Nephron (organoid): ENCODE results near the gene AFF3.

Source experiments
- H3K27ac Mint-ChIP-seq, 3 experiments: 2 replicates each; pipeline ENCODE4 v1.8.0; 2020; ENCODE audit warnings: mixed read lengths in 3 of 3, mild to moderate bottlenecking in 2 of 3, moderate library complexity in 1 of 3
- H3K27me3 Mint-ChIP-seq: 2 replicates; pipeline ENCODE4 v1.8.0; 2021; ENCODE audit warnings: low read depth, mild to moderate bottlenecking, moderate library complexity, mixed read lengths
- H3K36me3 Mint-ChIP-seq: 2 replicates; pipeline ENCODE4 v1.8.0; 2020; ENCODE audit warnings: low read depth, mixed read lengths
- H3K4me1 Mint-ChIP-seq: 2 replicates; pipeline ENCODE4 v1.8.0; 2020; ENCODE audit warnings: mixed read lengths
- H3K4me3 Mint-ChIP-seq, 3 experiments: 2 replicates each; pipeline ENCODE4 v1.8.0; 2020; ENCODE audit warnings: mild to moderate bottlenecking in 3 of 3, mixed read lengths in 3 of 3, moderate library complexity in 2 of 3
- H3K9me3 Mint-ChIP-seq: 2 replicates; pipeline ENCODE4 v1.8.0; 2020; ENCODE audit warnings: mixed read lengths
- TF ChIP-seq, protein P1 (sequence below), 3 experiments: fragments of 200-600 bp; sonication (generic); IDR thresholded peaks; one replicate each; pipeline ENCODE4 v1.5.0; 2021; ENCODE audit warnings: antibody characterized with exemption in 3 of 3; ENCODE audit not compliant: unreplicated experiment in 3 of 3

AFF3 gene

DNA sequence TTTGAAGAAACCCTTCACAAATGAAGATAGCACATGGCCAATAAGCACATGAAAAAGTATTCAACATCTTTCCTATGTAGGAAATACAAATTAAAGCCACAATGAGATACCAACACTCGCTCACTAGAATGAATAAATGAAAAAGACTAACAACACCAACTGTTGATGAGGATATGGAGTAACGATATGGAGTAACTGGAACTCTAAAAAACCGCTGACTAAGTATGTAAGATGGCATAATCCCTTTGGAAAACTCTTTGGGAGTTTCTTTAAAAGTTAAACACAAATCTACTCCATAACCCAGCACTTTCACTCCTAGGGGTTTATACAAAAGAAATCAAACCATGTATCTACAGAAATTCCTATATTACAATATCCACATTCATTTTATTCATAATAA lies 220.5 kb downstream of the AFF3 start:
- Mint-ChIP-seq H3K27ac (no peak overlapping the region), H3K36me3 (peaks cover 41% of the 10 kb centered on the region), H3K27me3 (no peaks in the 10 kb centered on the region), H3K4me1 (no peaks in the 10 kb centered on the region), H3K4me3 (no peak overlapping the region), H3K9me3 (peaks cover 25% of the 10 kb centered on the region)
- TF ChIP-seq, protein P1, sequence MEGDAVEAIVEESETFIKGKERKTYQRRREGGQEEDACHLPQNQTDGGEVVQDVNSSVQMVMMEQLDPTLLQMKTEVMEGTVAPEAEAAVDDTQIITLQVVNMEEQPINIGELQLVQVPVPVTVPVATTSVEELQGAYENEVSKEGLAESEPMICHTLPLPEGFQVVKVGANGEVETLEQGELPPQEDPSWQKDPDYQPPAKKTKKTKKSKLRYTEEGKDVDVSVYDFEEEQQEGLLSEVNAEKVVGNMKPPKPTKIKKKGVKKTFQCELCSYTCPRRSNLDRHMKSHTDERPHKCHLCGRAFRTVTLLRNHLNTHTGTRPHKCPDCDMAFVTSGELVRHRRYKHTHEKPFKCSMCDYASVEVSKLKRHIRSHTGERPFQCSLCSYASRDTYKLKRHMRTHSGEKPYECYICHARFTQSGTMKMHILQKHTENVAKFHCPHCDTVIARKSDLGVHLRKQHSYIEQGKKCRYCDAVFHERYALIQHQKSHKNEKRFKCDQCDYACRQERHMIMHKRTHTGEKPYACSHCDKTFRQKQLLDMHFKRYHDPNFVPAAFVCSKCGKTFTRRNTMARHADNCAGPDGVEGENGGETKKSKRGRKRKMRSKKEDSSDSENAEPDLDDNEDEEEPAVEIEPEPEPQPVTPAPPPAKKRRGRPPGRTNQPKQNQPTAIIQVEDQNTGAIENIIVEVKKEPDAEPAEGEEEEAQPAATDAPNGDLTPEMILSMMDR (IDR thresholded peaks at IDR 0.05; ENCODE audit: unreplicated experiment in 3 of 3), result no peak

DNA sequence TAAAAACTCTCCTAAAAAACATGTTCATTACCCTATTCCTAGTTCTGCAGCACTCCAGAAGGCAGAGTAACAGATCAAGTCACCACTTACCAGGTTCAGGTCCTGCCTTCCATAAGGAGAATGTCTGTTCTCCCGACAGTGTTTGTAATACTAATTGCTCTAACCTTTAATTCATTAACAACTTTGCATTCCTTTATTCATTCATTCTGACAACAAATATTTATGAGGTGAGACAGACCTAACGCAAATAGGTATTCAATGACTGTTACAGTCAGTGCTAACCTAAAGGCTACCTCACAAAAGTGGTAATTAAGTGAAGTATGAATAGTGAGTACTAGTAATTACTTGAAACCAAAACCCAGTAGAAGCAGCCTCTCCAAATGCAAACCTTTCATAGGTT lies 224.0 kb downstream of the AFF3 start:
- Mint-ChIP-seq H3K4me3 (no peak overlapping the region), H3K4me1 (no peaks in the 10 kb centered on the region), H3K36me3 (peaks cover 54% of the 10 kb centered on the region), H3K9me3 (peaks cover 28% of the 10 kb centered on the region), H3K27me3 (no peaks in the 10 kb centered on the region), H3K27ac (no peak overlapping the region)
- TF ChIP-seq, protein P1 (IDR thresholded peaks at IDR 0.05; ENCODE audit: unreplicated experiment in 3 of 3), result no peak

DNA sequence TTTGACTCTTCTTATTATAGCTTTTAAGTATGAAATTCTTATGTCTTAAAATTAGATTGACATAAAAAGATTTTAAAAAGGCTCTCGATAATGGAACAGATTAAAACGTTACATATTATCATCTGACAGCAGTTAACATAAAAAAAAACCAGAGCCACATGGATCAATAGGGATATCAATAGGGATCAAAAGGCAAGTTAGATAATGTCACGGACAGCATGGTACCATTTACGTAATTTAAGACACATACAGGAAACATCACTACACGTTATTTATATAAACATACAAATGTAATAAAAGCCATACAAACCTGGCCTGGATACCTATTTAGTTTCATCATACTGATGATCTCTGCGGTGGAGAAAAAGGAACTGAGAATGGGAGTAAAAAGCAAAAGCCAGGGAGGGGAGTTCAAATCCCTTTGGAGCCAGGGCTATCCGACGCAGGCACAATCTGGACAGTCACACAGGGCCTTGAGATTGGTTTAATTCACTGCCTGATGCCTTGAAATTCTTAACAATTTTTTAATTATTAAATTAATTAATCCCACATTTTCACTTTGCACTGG lies 227.2 kb downstream of the AFF3 start:
- Mint-ChIP-seq H3K4me1 (no peaks in the 10 kb centered on the region), H3K9me3 (peaks cover 6% of the 10 kb centered on the region), H3K36me3 (peaks cover 34% of the 10 kb centered on the region), H3K4me3 (no peak overlapping the region), H3K27me3 (no peaks in the 10 kb centered on the region), H3K27ac (peak overlapping the region in 1 of 3 experiments; percentile 24)
- TF ChIP-seq, protein P1 (IDR thresholded peaks at IDR 0.05; ENCODE audit: unreplicated experiment in 3 of 3), result no peak

DNA sequence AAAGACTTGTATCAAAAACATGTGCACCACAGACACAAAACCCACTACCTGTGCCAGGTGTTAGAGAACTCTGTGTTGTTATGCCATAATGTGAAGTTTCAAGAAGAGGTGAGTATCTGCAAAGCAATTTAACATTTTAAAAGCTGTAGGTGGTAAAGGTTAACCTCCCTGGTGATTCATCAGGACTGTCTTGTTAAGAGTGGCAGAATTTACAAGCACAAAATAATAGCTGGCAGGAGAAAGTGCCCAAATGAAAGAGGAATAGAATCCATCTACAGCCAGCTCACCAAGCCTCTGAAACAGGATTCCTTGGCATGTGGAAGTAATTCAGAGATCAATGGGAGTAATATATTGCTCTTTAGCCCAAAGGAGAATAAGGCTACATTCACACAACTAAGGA lies 230.7 kb downstream of the AFF3 start:
- peaks cover 3% of the 10 kb centered on the region for H3K9me3 Mint-ChIP-seq
- TF ChIP-seq, protein P1 (IDR thresholded peaks at IDR 0.05; ENCODE audit: unreplicated experiment in 3 of 3), result no peak
- H3K4me3 Mint-ChIP-seq, result no peak overlapping the region
- peaks cover 4% of the 10 kb centered on the region for H3K4me1 Mint-ChIP-seq
- H3K27ac Mint-ChIP-seq, result peak overlapping the region in 1 of 3 experiments; percentile 55
- H3K36me3 Mint-ChIP-seq, result peaks cover 31% of the 10 kb centered on the region
- no peaks in the 10 kb centered on the region for H3K27me3 Mint-ChIP-seq

DNA sequence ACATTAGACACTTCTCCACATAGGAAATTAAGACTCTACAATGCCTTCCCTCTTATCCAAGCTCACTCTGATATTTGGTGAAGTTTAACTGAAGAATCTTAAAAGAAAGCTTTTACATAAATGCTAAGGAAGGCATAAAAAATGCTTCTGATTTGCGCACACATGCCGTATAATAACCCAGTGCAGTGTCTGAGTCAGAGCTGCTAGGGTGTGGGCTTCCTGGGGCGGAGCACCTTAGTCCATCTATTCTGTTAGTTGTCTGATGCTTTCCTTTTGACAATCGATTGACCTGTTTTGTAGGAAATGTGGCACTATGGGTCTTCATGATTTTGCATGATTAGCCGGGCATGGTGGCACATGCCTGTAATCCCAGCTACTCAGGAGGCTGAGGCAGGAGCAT lies 231.5 kb downstream of the AFF3 start:
- H3K27ac Mint-ChIP-seq, result no peak overlapping the region
- no peaks in the 10 kb centered on the region for H3K27me3 Mint-ChIP-seq
- H3K4me1 Mint-ChIP-seq, result peaks cover 9% of the 10 kb centered on the region
- no peak overlapping the region for H3K4me3 Mint-ChIP-seq
- TF ChIP-seq, protein P1 (IDR thresholded peaks at IDR 0.05; ENCODE audit: unreplicated experiment in 3 of 3), result no peak
- peaks cover 3% of the 10 kb centered on the region for H3K9me3 Mint-ChIP-seq
- peaks cover 26% of the 10 kb centered on the region for H3K36me3 Mint-ChIP-seq

DNA sequence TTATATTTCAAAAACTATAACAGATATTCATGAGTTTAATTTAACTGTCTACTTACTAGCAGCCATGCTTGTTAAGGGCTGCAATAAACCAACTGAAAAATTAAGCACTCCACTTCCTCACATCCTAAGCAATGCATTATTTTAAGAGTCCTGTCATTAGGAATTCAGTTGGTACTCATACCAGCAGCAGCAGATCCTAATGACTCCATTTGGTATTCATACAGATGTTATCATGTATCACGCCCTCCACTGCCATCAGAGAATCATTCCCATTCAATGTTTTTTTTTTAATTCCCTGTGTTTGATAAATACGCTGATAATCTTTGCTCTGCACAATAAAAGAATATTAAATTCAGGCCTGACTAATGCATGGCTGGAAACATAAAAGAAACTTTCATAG lies 236.8 kb downstream of the AFF3 start:
- peaks cover 47% of the 10 kb centered on the region for H3K4me1 Mint-ChIP-seq
- TF ChIP-seq, protein P1 (IDR thresholded peaks at IDR 0.05; ENCODE audit: unreplicated experiment in 3 of 3), result no peak
- no peaks in the 10 kb centered on the region for H3K9me3 Mint-ChIP-seq

More for the DNA sequence above, 236.8 kb downstream of the AFF3 start:
- no peaks in the 10 kb centered on the region for H3K27me3 Mint-ChIP-seq
- H3K4me3 Mint-ChIP-seq, result no peak overlapping the region
- H3K36me3 Mint-ChIP-seq, result peaks cover 9% of the 10 kb centered on the region
- no peak overlapping the region for H3K27ac Mint-ChIP-seq
